SK-N-SH treated with all-trans-retinoic acid at 6 μM for 48 hours (cell line): ENCODE data around the gene RASD2.

Experiments
- ARNTL ChIP-seq: fragments of 450-650 bp; formaldehyde crosslinking; IDR thresholded peaks from 2 replicates; pipeline ENCODE4 v1.5.0; 2020; ENCODE audit warnings: low read depth, mild to moderate bottlenecking, moderate library complexity, borderline replicate concordance
- CSDC2 ChIP-seq: fragments of 250-450 bp; sonication (Bioruptor Pico); IDR thresholded peaks from 2 replicates; pipeline ENCODE4 v1.5.0; 2020; ENCODE audit warnings: mild to moderate bottlenecking, moderate library complexity
- ESRRG ChIP-seq: fragments of 250-450 bp; sonication (Bioruptor Pico); IDR thresholded peaks from 2 replicates; pipeline ENCODE4 v1.6.1; 2021; ENCODE audit warnings: mild to moderate bottlenecking
- ISL1 ChIP-seq: fragments of 250-450 bp; sonication (Bioruptor Pico); IDR thresholded peaks from 2 replicates; pipeline ENCODE4 v2.1.2; 2022; ENCODE audit warnings: mild to moderate bottlenecking, moderate library complexity
- OSR1 ChIP-seq: fragments of 250-450 bp; sonication (Bioruptor Pico); IDR thresholded peaks from 2 replicates; pipeline ENCODE4 v1.8.0; 2022; ENCODE audit warnings: moderate library complexity, mild to moderate bottlenecking, inconsistent platforms
- PATZ1 ChIP-seq: fragments of 250-450 bp; sonication (Bioruptor Pico); IDR thresholded peaks from 2 replicates; pipeline ENCODE4 v1.8.0; 2020; ENCODE audit warnings: mild to moderate bottlenecking, moderate library complexity, borderline replicate concordance
- RARB ChIP-seq: fragments of 250-450 bp; sonication (Bioruptor Pico); IDR thresholded peaks from 2 replicates; pipeline ENCODE4 v1.8.0; 2021; ENCODE audit warnings: mild to moderate bottlenecking, moderate library complexity
- SNAI2 ChIP-seq: fragments of 250-450 bp; sonication (Bioruptor Pico); IDR thresholded peaks from 2 replicates; pipeline ENCODE4 v1.5.0; 2020; ENCODE audit warnings: mild to moderate bottlenecking, moderate library complexity
- TCF4 ChIP-seq: fragments of 250-450 bp; sonication (Bioruptor Pico); IDR thresholded peaks from 2 replicates; pipeline ENCODE4 v1.8.0; 2021; ENCODE audit warnings: mild to moderate bottlenecking, moderate library complexity, borderline replicate concordance
- TSHZ2 ChIP-seq: fragments of 250-450 bp; sonication (Bioruptor Pico); IDR thresholded peaks from 2 replicates; pipeline ENCODE4 v1.5.0; 2020; ENCODE audit warnings: mild to moderate bottlenecking, moderate library complexity
- ZFP3 ChIP-seq: fragments of 250-450 bp; sonication (Bioruptor Pico); IDR thresholded peaks from 2 replicates; pipeline ENCODE4 v1.5.0; 2020; ENCODE audit warnings: mild to moderate bottlenecking, moderate library complexity
- ZNF70 ChIP-seq: fragments of 450-650 bp; formaldehyde crosslinking; IDR thresholded peaks from 2 replicates; pipeline ENCODE4 v1.5.0; 2020; ENCODE audit warnings: mild to moderate bottlenecking, moderate library complexity
- TF ChIP-seq, protein P1 (sequence below): fragments of 250-450 bp; sonication (Bioruptor Pico); IDR thresholded peaks from 2 replicates; pipeline ENCODE4 v1.8.0; 2021; ENCODE audit warnings: low read depth, mild to moderate bottlenecking, moderate library complexity, borderline replicate concordance
- TF ChIP-seq, protein P2 (sequence below): fragments of 250-450 bp; sonication (Bioruptor Pico); IDR thresholded peaks from 2 replicates; pipeline ENCODE4 v1.5.1; 2020; ENCODE audit warnings: low read depth, mild to moderate bottlenecking, moderate library complexity

DNA sequence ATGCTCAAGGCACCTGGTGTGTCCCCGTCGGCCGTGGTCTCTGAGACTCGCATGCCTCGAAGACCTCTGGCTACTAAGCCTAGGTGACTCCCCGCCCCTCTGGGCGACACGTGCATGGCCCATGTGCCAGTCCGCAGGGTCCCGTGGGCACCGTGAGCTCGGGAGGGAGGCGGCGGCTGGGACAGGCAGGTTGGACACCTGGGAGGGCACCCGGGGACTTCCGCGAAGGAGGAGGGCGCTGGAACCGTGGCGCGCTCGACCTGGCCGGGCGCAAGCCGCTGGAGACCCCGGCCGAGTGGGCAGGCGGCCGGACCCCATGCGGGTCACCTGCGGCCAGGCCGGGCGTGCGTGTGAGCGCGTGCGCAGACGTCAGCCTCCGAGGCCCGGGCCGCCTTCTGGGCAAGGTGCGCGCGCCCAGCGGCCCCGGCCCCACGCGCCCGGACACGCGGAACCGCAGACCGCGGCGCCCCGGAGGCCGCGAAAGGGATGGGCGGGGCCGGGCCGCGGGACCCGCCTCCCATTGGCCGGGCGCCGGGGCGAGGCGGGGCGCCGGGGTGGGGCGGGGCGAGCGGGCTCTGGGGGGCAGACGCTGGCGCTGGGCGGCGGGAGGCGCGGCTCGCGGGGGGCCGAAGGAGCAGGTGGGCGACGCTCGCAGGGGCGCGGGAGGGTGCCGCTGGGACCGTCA is 579 bp upstream of the RASD2 start:
- TF ChIP-seq ZFP3: no peak
- TF ChIP-seq ESRRG (CRISPR knock-in tag): no peak
- no peak for TF ChIP-seq ISL1 (CRISPR knock-in tag)
- TF ChIP-seq TCF4 (CRISPR knock-in tag): no peak
- TF ChIP-seq RARB (CRISPR knock-in tag): no peak
- no peak for TF ChIP-seq ARNTL (CRISPR knock-in tag)
- TF ChIP-seq OSR1: no peak
- TF ChIP-seq PATZ1 (CRISPR knock-in tag): no peak
- no peak for TF ChIP-seq CSDC2 (CRISPR knock-in tag)
- no peak for TF ChIP-seq TSHZ2
- TF ChIP-seq, protein P1, sequence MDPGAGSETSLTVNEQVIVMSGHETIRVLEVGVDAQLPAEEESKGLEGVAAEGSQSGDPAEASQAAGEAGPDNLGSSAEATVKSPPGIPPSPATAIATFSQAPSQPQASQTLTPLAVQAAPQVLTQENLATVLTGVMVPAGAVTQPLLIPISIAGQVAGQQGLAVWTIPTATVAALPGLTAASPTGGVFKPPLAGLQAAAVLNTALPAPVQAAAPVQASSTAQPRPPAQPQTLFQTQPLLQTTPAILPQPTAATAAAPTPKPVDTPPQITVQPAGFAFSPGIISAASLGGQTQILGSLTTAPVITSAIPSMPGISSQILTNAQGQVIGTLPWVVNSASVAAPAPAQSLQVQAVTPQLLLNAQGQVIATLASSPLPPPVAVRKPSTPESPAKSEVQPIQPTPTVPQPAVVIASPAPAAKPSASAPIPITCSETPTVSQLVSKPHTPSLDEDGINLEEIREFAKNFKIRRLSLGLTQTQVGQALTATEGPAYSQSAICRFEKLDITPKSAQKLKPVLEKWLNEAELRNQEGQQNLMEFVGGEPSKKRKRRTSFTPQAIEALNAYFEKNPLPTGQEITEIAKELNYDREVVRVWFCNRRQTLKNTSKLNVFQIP (CRISPR knock-in tag): no peak
- no peak for TF ChIP-seq ZNF70 (CRISPR knock-in tag)
- no peak for TF ChIP-seq SNAI2 (CRISPR knock-in tag)
- TF ChIP-seq, protein P2, sequence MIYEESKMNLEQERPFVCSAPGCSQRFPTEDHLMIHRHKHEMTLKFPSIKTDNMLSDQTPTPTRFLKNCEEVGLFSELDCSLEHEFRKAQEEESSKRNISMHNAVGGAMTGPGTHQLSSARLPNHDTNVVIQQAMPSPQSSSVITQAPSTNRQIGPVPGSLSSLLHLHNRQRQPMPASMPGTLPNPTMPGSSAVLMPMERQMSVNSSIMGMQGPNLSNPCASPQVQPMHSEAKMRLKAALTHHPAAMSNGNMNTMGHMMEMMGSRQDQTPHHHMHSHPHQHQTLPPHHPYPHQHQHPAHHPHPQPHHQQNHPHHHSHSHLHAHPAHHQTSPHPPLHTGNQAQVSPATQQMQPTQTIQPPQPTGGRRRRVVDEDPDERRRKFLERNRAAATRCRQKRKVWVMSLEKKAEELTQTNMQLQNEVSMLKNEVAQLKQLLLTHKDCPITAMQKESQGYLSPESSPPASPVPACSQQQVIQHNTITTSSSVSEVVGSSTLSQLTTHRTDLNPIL (CRISPR knock-in tag): no peak
